ENCODE measurements around the gene PHLDA3. TPM values are rescaled to one million over a fixed set of nuclear protein-coding genes. Genes with fewer than 3 reads are reported as not detected.

PHLDA3 gene
- total and polyA plus RNA-seq, 2 of the 4 experiments (the other 2 are of a cell fraction): 41.6 to 102 TPM

DNA sequence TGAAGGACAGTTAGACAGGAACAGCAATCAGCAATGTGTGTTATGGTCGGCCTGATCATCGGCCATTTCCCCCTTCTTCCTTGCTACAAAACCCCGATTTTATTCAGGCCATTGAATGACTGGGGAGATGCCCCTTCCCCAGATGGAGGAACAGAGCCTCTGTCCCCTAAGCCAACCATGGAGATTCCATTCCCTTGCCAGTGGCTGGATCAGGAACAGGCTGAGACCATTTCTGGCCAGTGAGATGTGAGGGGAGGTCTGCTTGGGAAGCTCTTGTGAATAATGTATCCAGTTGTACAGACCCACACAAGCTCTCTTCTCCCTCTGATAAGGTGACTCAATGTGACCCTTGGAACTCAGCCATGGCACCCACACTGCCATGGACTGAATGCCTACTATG, 30.2 kb upstream of the PHLDA3 start:
- no peak for ATAC-seq (ENCODE audit: low read depth)
- TF ChIP-seq CHD1 (IDR thresholded peaks at IDR 0.05; ENCODE audit: low read depth, low read length): no peak
- no peak for TF ChIP-seq SMC3 (IDR thresholded peaks at IDR 0.05; ENCODE audit: low read depth, low read length)
- no peak for TF ChIP-seq MAZ (IDR thresholded peaks at IDR 0.05; ENCODE audit: borderline replicate concordance, low read depth, low read length)
- TF ChIP-seq NFE2L2 (IDR thresholded peaks at IDR 0.05; ENCODE audit: low read depth, low read length): no peak
- no peak for TF ChIP-seq FOS (IDR thresholded peaks at IDR 0.05; ENCODE audit: low read depth, low read length)
- TF ChIP-seq RAD21 (IDR thresholded peaks at IDR 0.05; ENCODE audit: low read length): no peak
- TF ChIP-seq, protein P1, sequence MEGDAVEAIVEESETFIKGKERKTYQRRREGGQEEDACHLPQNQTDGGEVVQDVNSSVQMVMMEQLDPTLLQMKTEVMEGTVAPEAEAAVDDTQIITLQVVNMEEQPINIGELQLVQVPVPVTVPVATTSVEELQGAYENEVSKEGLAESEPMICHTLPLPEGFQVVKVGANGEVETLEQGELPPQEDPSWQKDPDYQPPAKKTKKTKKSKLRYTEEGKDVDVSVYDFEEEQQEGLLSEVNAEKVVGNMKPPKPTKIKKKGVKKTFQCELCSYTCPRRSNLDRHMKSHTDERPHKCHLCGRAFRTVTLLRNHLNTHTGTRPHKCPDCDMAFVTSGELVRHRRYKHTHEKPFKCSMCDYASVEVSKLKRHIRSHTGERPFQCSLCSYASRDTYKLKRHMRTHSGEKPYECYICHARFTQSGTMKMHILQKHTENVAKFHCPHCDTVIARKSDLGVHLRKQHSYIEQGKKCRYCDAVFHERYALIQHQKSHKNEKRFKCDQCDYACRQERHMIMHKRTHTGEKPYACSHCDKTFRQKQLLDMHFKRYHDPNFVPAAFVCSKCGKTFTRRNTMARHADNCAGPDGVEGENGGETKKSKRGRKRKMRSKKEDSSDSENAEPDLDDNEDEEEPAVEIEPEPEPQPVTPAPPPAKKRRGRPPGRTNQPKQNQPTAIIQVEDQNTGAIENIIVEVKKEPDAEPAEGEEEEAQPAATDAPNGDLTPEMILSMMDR (conservative IDR thresholded peaks at IDR 0.05; ENCODE audit: low read depth, low read length): no peak
- TF ChIP-seq RFX5 (IDR thresholded peaks at IDR 0.05; ENCODE audit: low read depth, low read length): no peak
- TF ChIP-seq RCOR1 (IDR thresholded peaks at IDR 0.05; ENCODE audit: insufficient replicate concordance, low read length): no peak
- TF ChIP-seq, protein P2, sequence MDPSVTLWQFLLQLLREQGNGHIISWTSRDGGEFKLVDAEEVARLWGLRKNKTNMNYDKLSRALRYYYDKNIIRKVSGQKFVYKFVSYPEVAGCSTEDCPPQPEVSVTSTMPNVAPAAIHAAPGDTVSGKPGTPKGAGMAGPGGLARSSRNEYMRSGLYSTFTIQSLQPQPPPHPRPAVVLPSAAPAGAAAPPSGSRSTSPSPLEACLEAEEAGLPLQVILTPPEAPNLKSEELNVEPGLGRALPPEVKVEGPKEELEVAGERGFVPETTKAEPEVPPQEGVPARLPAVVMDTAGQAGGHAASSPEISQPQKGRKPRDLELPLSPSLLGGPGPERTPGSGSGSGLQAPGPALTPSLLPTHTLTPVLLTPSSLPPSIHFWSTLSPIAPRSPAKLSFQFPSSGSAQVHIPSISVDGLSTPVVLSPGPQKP (IDR thresholded peaks at IDR 0.05; ENCODE audit: borderline replicate concordance, low read depth, low read length): no peak
- TF ChIP-seq MAFK (IDR thresholded peaks at IDR 0.05; ENCODE audit: low read depth, low read length): no peak
- no peak for TF ChIP-seq CEBPB (IDR thresholded peaks at IDR 0.05; ENCODE audit: low read depth, low read length)
- TF ChIP-seq BHLHE40 (IDR thresholded peaks at IDR 0.05; ENCODE audit: low read depth, low read length): no peak
- H3K36me3 ChIP-seq (ENCODE audit: control insufficient read depth, insufficient read depth, low read length): peaks cover 54% of the 10 kb centered on the region
- ChIA-PET POLR2A (ENCODE audit: unreplicated experiment) (no interaction called here), CTCF (interaction anchor here (0.6 to 0.9 kb wide), 2 partner anchors 30 to 921 kb away, joined by 4 to 5 read pairs; partner anchors contain the start of gene PHLDA3)
- peak overlapping the region; percentile 48 for H3K14ac ChIP-seq (replicated peaks; ENCODE audit: low read depth, low read length)
- no peak overlapping the region for H2BK20ac ChIP-seq (ENCODE audit: low read depth, low read length)
- peak overlapping the region; percentile 25 for H2BK5ac ChIP-seq (ENCODE audit: low read depth, low read length, poor library complexity, severe bottlenecking)
- no CpG with 5 or more reads among the region's 3 CpGs for WGBS, 2 experiments (ENCODE audit: extremely low coverage in 2 of 2, insufficient read length in 1 of 2)
- H4K91ac ChIP-seq (ENCODE audit: insufficient read depth, low read depth, low read length): peak overlapping the region; percentile 29; the same call in 1 of the 2 replicates
- H3K4me3 ChIP-seq (ENCODE audit: insufficient read depth, low read depth, low read length): no peak overlapping the region
- no peak overlapping the region for H2AFZ ChIP-seq (replicated peaks; ENCODE audit: low read length, poor library complexity)
- intact Hi-C loops (cut with micrococcal nuclease) (no loop called here), in situ Hi-C loops (cut with MboI; ENCODE audit: low sequenced_read_pairs) (no loop called here), dilution Hi-C loops (cut with HindIII; ENCODE audit: low sequenced_read_pairs, unreplicated experiment) (no loop called here)
- no peaks in the 10 kb centered on the region for H3K9me3 ChIP-seq (ENCODE audit: control insufficient read depth, insufficient read depth, low read length)
- H3K4me1 ChIP-seq (ENCODE audit: control insufficient read depth, insufficient read depth, low read length): peaks cover 61% of the 10 kb centered on the region
- H3K9me1 ChIP-seq (ENCODE audit: insufficient read depth, low read length): peaks cover 67% of the 10 kb centered on the region
- 0 out of 2 replicates have a peak overlapping the region, but pooled peaks have one; percentile 0 for H3K9ac ChIP-seq (ENCODE audit: low read depth, low read length)
- no peaks in the 10 kb centered on the region for H3K27me3 ChIP-seq (ENCODE audit: control insufficient read depth, insufficient read depth, low read length)
- peak overlapping the region; percentile 61 for H3K4ac ChIP-seq (ENCODE audit: low read depth, low read length)
- BruUV-seq (replicated peaks): no TSS peak
- peak overlapping the region; percentile 9 for H4K5ac ChIP-seq (ENCODE audit: low read depth, low read length)
- H3K18ac ChIP-seq (ENCODE audit: low read depth, low read length): peak overlapping the region; percentile 5; the same call in 1 of the 2 replicates
- DNase-seq: no peak
- H3K4me2 ChIP-seq (ENCODE audit: low read depth, low read length): no peak overlapping the region
- no peak overlapping the region for H3K56ac ChIP-seq (ENCODE audit: extremely low read depth, insufficient read depth, low read length)
- H4K20me1 ChIP-seq (ENCODE audit: insufficient read depth, low read length): peaks cover 78% of the 10 kb centered on the region
- peak overlapping the region in 1 of 2 experiments; percentile 3; a peak in 2 of 4 replicates for H4K8ac ChIP-seq (ENCODE audit: low read depth in 2 of 2, low read length in 2 of 2)
- peak overlapping the region; percentile 26; the same call in 1 of the 2 replicates for H2BK120ac ChIP-seq (ENCODE audit: low read depth, low read length)
- peak overlapping the region; percentile 37; the same call in 1 of the 2 replicates for H2AK5ac ChIP-seq (ENCODE audit: low read depth, low read length)
- H3K23ac ChIP-seq (ENCODE audit: low read depth, low read length): peak overlapping the region; percentile 0
- H2BK15ac ChIP-seq (ENCODE audit: low read depth, low read length): 0 out of 3 replicates have a peak overlapping the region, but pooled peaks have one; percentile 7
- peak overlapping the region; percentile 48 for H3K27ac ChIP-seq (ENCODE audit: insufficient read depth, low read length)
- H2AK9ac ChIP-seq (replicated peaks; ENCODE audit: low read depth, low read length, poor library complexity): peak overlapping the region; percentile 20
- H3K79me1 ChIP-seq (ENCODE audit: low read depth in 1 of 2, low read length in 2 of 2): peaks cover 9 to 81% of the 10 kb centered on the region in 2 experiments; a peak in 3 of 4 replicates
